Measurements from ENCODE around the gene TMEM63C. TPM values are rescaled to one million over a fixed set of nuclear protein-coding genes. Genes with fewer than 3 reads are reported as not detected.

The TMEM63C gene
- total RNA-seq, 1 donor from 2014 or later: 1.5 TPM

- ChIA-PET POLR2A (no interaction called here), CTCF (no interaction called here)
- peaks cover 1% of the 10 kb centered on the region for H3K36me3 Mint-ChIP-seq (ENCODE audit: low read depth)
- no peaks in the 10 kb centered on the region for H3K9me3 Mint-ChIP-seq
- ATAC-seq (ENCODE audit: low read depth) (no peak), DNase-seq (no peak)
- intact Hi-C loops (cut with micrococcal nuclease): no loop called here
- H3K27me3 Mint-ChIP-seq: peaks cover 22% of the 10 kb centered on the region
- H3K27ac Mint-ChIP-seq: no peak overlapping the region
- no peak overlapping the region for H3K4me3 Mint-ChIP-seq
- TF ChIP-seq CTCF (IDR thresholded peaks at IDR 0.05): no peak
- H3K4me1 Mint-ChIP-seq: peaks cover 3% of the 10 kb centered on the region
Measured at GRCh38 chr14:77273796-77274195, 92.2 kb downstream of the TMEM63C start.

- Mint-ChIP-seq H3K27me3 (peaks cover 18% of the 10 kb centered on the region), H3K9me3 (no peaks in the 10 kb centered on the region), H3K4me1 (no peaks in the 10 kb centered on the region), H3K36me3 (ENCODE audit: low read depth) (peaks cover 12% of the 10 kb centered on the region), H3K4me3 (no peak overlapping the region), H3K27ac (no peak overlapping the region)
- ChIA-PET CTCF (no interaction called here), POLR2A (no interaction called here)
- DNase-seq: no peak
- TF ChIP-seq CTCF (IDR thresholded peaks at IDR 0.05): no peak
- intact Hi-C loops (cut with micrococcal nuclease): no loop called here
- ATAC-seq (ENCODE audit: low read depth): no peak
Measured at GRCh38 chr14:77275041-77275580, 93.5 kb downstream of the TMEM63C start.

DNA sequence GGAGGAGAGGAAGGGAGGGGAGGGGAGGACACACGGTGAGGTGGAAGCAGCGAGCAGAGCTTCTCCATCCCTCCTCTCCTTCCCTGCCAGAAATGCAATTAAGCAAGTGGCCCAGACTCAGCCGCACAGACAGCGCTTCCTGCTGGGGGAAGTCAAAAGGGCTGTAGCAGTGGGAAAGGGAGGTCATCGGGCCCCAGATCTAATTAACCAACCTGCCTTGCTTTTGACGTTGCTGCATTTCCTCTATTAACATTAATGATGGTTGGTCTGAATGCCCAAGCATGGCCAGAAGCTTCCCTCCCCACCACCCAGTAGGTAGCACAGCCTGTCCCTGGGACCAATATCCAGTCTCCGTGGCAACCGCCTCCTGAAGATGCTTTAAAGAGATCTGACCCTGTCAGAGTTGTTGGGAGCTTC lies 94.0 kb downstream of the TMEM63C start:
- Mint-ChIP-seq H3K4me1 (no peaks in the 10 kb centered on the region), H3K4me3 (no peak overlapping the region), H3K27me3 (peaks cover 18% of the 10 kb centered on the region), H3K9me3 (no peaks in the 10 kb centered on the region), H3K27ac (no peak overlapping the region), H3K36me3 (ENCODE audit: low read depth) (peaks cover 16% of the 10 kb centered on the region)
- CTCF ChIA-PET: no interaction called here
- ATAC-seq (ENCODE audit: low read depth): no peak
- intact Hi-C loops (cut with micrococcal nuclease): no loop called here
- POLR2A ChIA-PET: no interaction called here
- no peak for DNase-seq
- TF ChIP-seq CTCF (IDR thresholded peaks at IDR 0.05): no peak

GRCh38 chr14:77276295-77276935 lies 94.8 kb downstream of the TMEM63C start:
- Mint-ChIP-seq H3K27ac (no peak overlapping the region), H3K4me1 (no peaks in the 10 kb centered on the region), H3K36me3 (ENCODE audit: low read depth) (peaks cover 16% of the 10 kb centered on the region), H3K27me3 (peaks cover 15% of the 10 kb centered on the region), H3K9me3 (no peaks in the 10 kb centered on the region), H3K4me3 (no peak overlapping the region)
- ChIA-PET CTCF (no interaction called here), POLR2A (no interaction called here)
- ATAC-seq (ENCODE audit: low read depth) (no peak), DNase-seq (no peak)
- TF ChIP-seq CTCF (IDR thresholded peaks at IDR 0.05): no peak
- intact Hi-C loops (cut with micrococcal nuclease): no loop called here

DNA sequence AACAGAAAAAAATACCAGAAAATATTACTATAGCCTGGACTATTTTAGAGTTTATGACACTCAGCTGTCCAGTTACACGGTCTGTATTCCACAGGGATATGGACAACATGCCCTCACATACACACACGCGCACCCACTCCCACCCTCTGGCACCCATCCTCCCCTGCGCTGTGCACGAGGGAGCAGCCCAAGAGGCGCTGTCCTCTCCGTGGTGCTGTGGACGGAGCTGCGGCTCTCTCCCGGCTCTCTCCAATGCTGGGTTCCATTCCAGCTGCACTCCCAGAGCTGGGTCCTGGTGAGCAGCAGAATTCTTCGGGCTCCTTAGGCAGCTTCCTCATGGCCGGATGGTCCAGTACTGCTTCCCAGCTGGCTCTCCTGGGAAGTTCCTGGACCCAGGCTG lies 95.4 kb downstream of the TMEM63C start:
- no peaks in the 10 kb centered on the region for H3K4me1 Mint-ChIP-seq
- DNase-seq (no peak), ATAC-seq (ENCODE audit: low read depth) (no peak)
- H3K36me3 Mint-ChIP-seq (ENCODE audit: low read depth): peaks cover 16% of the 10 kb centered on the region
- no peaks in the 10 kb centered on the region for H3K9me3 Mint-ChIP-seq
- H3K4me3 Mint-ChIP-seq: no peak overlapping the region
- H3K27ac Mint-ChIP-seq: no peak overlapping the region
- no peak for TF ChIP-seq CTCF (IDR thresholded peaks at IDR 0.05)
- POLR2A ChIA-PET: no interaction called here
- H3K27me3 Mint-ChIP-seq: peaks cover 10% of the 10 kb centered on the region
- intact Hi-C loops (cut with micrococcal nuclease): no loop called here
- CTCF ChIA-PET: no interaction called here

Data from activated B cell treated with CpG ODN at 0.5 μM for 24 hours (primary cell).